ENCODE measurements around the gene LRBA.

Gene LRBA

GRCh38 chr4:150218447-150218846, 796.6 kb downstream of the LRBA start:
- no peak for TF ChIP-seq CTCF (IDR thresholded peaks at IDR 0.05; ENCODE audit: low read length, missing control alignments)
- DNase-seq (ENCODE audit: low read depth): no peak
- H3K4me3 ChIP-seq (replicated peaks; ENCODE audit: low read depth, low read length): no peak overlapping the region

- no peak for DNase-seq (ENCODE audit: low read depth)
- no peak for TF ChIP-seq CTCF (IDR thresholded peaks at IDR 0.05; ENCODE audit: low read length, missing control alignments)
- no peak overlapping the region for H3K4me3 ChIP-seq (replicated peaks; ENCODE audit: low read depth, low read length)
Measured at GRCh38 chr4:150217808-150218207, 797.3 kb downstream of the LRBA start.

GRCh38 chr4:150217192-150217591, 797.9 kb downstream of the LRBA start:
- peak; percentile 59 for TF ChIP-seq CTCF (IDR thresholded peaks at IDR 0.05; ENCODE audit: low read length, missing control alignments)
- peak; percentile 83 for DNase-seq (ENCODE audit: low read depth)
- no peak overlapping the region for H3K4me3 ChIP-seq (replicated peaks; ENCODE audit: low read depth, low read length)

GRCh38 chr4:150216726-150217125, 798.4 kb downstream of the LRBA start:
- H3K4me3 ChIP-seq (replicated peaks; ENCODE audit: low read depth, low read length): no peak overlapping the region
- no peak for TF ChIP-seq CTCF (IDR thresholded peaks at IDR 0.05; ENCODE audit: low read length, missing control alignments)
- no peak for DNase-seq (ENCODE audit: low read depth)

GRCh38 chr4:150215601-150216000, 799.5 kb downstream of the LRBA start:
- H3K4me3 ChIP-seq (replicated peaks; ENCODE audit: low read depth, low read length): no peak overlapping the region
- TF ChIP-seq CTCF (IDR thresholded peaks at IDR 0.05; ENCODE audit: low read length, missing control alignments): no peak

More at GRCh38 chr4:150215601-150216000, 799.5 kb downstream of the LRBA start:
- no peak for DNase-seq (ENCODE audit: low read depth)

Measured in fibroblast of pulmonary artery (primary cell).